ENCODE measurements around the gene ROR1.

The ROR1 gene

DNA sequence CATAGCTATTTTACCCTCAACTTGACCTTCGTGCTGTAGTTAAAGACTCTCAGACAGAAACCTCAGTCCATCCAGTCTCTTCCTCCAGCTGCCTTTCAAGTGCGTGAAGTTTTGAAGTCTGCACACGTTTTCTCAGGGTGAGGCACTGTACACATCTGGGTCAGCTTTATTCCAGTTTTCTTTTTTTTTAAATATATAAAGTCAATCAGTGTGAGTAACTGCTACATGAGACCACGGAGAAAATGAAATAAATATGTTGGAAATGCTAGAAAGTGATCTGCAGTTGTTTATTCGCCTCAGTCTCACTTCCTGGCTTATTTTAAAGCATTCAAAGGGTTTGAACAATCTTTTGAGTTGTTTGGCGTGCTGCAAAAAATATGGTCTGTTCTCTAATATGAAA is 135.7 kb downstream of the ROR1 start:
- H3K9ac ChIP-seq (ENCODE audit: low read depth, low read length): no peak overlapping the region
- peaks cover 52% of the 10 kb centered on the region for H3K4me1 ChIP-seq (ENCODE audit: control insufficient read depth, insufficient read depth, low read length)
- H3K4me3 ChIP-seq (ENCODE audit: low read depth, low read length): no peak overlapping the region
- H3K36me3 ChIP-seq (ENCODE audit: control insufficient read depth, insufficient read depth, low read length): no peaks in the 10 kb centered on the region
- H3K27me3 ChIP-seq (ENCODE audit: control insufficient read depth, insufficient read depth, low read length): no peaks in the 10 kb centered on the region
- no peaks in the 10 kb centered on the region for H3K9me3 ChIP-seq (ENCODE audit: control insufficient read depth, insufficient read depth, low read length)

DNA sequence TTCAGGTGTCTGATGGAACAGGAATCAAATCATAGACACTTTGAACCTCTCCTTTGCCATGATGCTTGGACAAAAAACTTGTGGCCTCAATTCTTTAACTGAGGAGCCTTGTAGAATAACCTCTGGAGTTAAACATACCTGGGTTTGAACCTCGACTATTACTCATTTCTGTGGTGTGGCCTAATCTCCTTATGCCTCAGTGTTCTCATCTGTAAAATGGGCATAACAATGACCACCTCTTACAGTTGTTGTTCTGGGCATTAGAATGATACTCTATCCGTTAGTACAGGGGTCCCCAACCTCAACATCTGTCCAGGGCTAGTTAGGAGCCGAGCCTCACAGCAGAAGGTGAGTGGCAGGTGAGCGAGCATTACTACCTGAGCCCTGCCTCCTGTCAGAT is 137.2 kb downstream of the ROR1 start:
- no peaks in the 10 kb centered on the region for H3K36me3 ChIP-seq (ENCODE audit: control insufficient read depth, insufficient read depth, low read length)
- peaks cover 53% of the 10 kb centered on the region for H3K4me1 ChIP-seq (ENCODE audit: control insufficient read depth, insufficient read depth, low read length)
- no peak overlapping the region for H3K4me3 ChIP-seq (ENCODE audit: low read depth, low read length)
- H3K9me3 ChIP-seq (ENCODE audit: control insufficient read depth, insufficient read depth, low read length): no peaks in the 10 kb centered on the region
- no peak overlapping the region for H3K9ac ChIP-seq (ENCODE audit: low read depth, low read length)
- H3K27me3 ChIP-seq (ENCODE audit: control insufficient read depth, insufficient read depth, low read length): no peaks in the 10 kb centered on the region

DNA sequence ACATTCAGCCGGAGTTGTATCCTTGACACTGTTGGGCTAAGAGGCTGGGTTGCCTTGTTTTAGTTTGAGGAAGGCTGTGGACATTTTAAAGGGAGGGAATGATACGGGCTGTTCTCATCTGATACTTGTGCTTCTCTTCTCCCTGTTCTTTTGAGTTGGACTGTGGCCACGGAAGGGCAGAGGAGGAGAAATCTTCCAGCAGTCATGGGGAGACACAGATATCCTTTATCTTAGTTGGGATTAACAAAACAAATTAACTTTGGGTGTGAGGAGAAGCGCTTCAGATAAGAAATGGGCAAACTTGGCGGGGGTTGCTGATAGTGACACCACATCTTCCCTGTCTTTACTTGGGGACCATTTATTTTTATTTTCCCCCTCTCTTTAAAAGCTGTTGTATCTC is 138.8 kb downstream of the ROR1 start:
- H3K9me3 ChIP-seq (ENCODE audit: control insufficient read depth, insufficient read depth, low read length): no peaks in the 10 kb centered on the region
- H3K4me3 ChIP-seq (ENCODE audit: low read depth, low read length): no peak overlapping the region
- H3K36me3 ChIP-seq (ENCODE audit: control insufficient read depth, insufficient read depth, low read length): no peaks in the 10 kb centered on the region
- H3K9ac ChIP-seq (ENCODE audit: low read depth, low read length): no peak overlapping the region
- H3K4me1 ChIP-seq (ENCODE audit: control insufficient read depth, insufficient read depth, low read length): peaks cover 38% of the 10 kb centered on the region
- no peaks in the 10 kb centered on the region for H3K27me3 ChIP-seq (ENCODE audit: control insufficient read depth, insufficient read depth, low read length)

DNA sequence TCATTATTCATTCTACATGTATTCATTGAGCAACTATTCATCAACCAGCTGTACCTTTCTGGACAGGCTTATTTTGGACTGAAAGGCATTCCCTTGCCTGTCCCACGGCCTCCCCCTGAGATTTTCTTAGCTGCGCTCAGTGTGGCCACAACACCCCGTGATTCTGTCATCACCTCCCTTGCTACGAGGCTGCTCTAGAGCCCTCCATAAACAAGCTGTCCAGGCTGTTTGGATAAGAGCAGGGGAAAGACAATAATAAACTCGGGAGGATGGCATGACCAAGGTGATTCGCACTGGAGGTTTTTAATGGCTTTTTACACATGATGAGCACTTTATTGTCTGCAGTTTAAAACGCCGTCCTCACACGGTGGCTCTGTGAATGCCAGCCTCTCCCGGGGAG is 139.7 kb downstream of the ROR1 start:
- Histone ChIP-seq H3K4me3 (ENCODE audit: low read depth, low read length) (no peak overlapping the region), H3K36me3 (ENCODE audit: control insufficient read depth, insufficient read depth, low read length) (no peaks in the 10 kb centered on the region), H3K9me3 (ENCODE audit: control insufficient read depth, insufficient read depth, low read length) (no peaks in the 10 kb centered on the region), H3K9ac (ENCODE audit: low read depth, low read length) (no peak overlapping the region), H3K27me3 (ENCODE audit: control insufficient read depth, insufficient read depth, low read length) (no peaks in the 10 kb centered on the region), H3K4me1 (ENCODE audit: control insufficient read depth, insufficient read depth, low read length) (peaks cover 38% of the 10 kb centered on the region)

DNA sequence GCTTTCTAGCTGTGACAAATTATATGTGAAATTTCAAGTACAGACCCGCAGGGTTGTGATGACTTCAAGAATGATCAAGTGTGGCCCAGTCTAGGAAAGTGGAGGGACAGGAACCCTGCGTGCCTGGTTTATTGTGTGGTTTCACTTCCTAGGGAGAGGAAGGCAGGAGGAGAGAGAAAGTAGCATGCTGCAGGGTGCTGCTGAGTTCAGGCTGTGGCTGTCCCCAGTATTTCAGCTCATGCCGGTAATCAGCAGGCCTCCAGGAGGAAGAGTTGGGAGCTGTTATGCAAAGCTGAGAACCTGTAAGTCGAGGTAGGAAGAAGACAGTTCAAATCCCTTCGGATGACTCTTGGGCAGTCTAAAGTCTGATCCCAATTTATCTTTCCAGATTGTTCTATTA is 140.4 kb downstream of the ROR1 start:
- H3K9me3 ChIP-seq (ENCODE audit: control insufficient read depth, insufficient read depth, low read length): no peaks in the 10 kb centered on the region
- no peak overlapping the region for H3K4me3 ChIP-seq (ENCODE audit: low read depth, low read length)
- no peaks in the 10 kb centered on the region for H3K27me3 ChIP-seq (ENCODE audit: control insufficient read depth, insufficient read depth, low read length)
- no peaks in the 10 kb centered on the region for H3K36me3 ChIP-seq (ENCODE audit: control insufficient read depth, insufficient read depth, low read length)
- peaks cover 32% of the 10 kb centered on the region for H3K4me1 ChIP-seq (ENCODE audit: control insufficient read depth, insufficient read depth, low read length)
- H3K9ac ChIP-seq (ENCODE audit: low read depth, low read length): no peak overlapping the region

DNA sequence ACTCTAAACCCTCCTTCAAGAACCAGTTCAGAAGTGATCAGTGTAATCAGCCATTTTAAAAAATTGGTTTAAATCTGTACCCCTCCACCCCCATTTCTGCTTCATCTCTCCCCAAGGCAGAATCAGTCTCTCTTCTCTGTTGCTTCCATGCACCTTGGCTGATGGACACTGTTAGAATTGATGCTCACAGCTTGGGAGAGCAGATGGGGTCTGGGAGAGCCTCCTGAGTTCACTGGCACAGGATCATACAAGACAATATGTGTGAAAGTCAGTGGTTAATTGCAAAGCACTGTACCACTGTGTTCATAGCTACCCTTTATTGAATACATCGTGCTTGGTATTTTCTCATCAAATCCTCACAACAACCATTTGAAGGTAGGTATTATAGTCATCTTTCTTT is 140.9 kb downstream of the ROR1 start:
- H3K4me1 ChIP-seq (ENCODE audit: control insufficient read depth, insufficient read depth, low read length): peaks cover 29% of the 10 kb centered on the region
- H3K9me3 ChIP-seq (ENCODE audit: control insufficient read depth, insufficient read depth, low read length): no peaks in the 10 kb centered on the region
- H3K9ac ChIP-seq (ENCODE audit: low read depth, low read length): no peak overlapping the region
- H3K4me3 ChIP-seq (ENCODE audit: low read depth, low read length): no peak overlapping the region
- H3K36me3 ChIP-seq (ENCODE audit: control insufficient read depth, insufficient read depth, low read length): no peaks in the 10 kb centered on the region
- H3K27me3 ChIP-seq (ENCODE audit: control insufficient read depth, insufficient read depth, low read length): no peaks in the 10 kb centered on the region

DNA sequence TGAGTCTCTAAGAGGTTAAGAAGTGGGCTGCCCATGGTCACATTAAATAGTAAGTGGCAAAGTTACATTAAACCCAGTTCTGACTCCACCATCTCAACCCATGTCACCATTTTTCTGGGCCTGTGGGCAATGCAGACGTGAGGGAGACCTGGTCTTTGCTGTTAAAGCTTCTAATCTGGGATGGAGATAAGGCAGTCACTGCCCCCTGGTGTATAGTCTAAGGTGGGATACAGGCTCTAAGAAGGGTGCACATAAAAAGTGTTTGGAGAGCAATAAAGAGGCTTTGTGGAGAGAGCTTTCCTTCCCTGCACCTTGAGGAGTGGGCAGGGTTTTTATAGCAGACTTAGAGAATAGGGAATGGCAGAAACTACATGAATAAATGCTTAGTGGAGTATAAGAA is 141.3 kb downstream of the ROR1 start:
- H3K27me3 ChIP-seq (ENCODE audit: control insufficient read depth, insufficient read depth, low read length): no peaks in the 10 kb centered on the region
- H3K4me3 ChIP-seq (ENCODE audit: low read depth, low read length): no peak overlapping the region
- H3K9me3 ChIP-seq (ENCODE audit: control insufficient read depth, insufficient read depth, low read length): no peaks in the 10 kb centered on the region
- H3K9ac ChIP-seq (ENCODE audit: low read depth, low read length): no peak overlapping the region
- no peaks in the 10 kb centered on the region for H3K36me3 ChIP-seq (ENCODE audit: control insufficient read depth, insufficient read depth, low read length)
- peaks cover 29% of the 10 kb centered on the region for H3K4me1 ChIP-seq (ENCODE audit: control insufficient read depth, insufficient read depth, low read length)

DNA sequence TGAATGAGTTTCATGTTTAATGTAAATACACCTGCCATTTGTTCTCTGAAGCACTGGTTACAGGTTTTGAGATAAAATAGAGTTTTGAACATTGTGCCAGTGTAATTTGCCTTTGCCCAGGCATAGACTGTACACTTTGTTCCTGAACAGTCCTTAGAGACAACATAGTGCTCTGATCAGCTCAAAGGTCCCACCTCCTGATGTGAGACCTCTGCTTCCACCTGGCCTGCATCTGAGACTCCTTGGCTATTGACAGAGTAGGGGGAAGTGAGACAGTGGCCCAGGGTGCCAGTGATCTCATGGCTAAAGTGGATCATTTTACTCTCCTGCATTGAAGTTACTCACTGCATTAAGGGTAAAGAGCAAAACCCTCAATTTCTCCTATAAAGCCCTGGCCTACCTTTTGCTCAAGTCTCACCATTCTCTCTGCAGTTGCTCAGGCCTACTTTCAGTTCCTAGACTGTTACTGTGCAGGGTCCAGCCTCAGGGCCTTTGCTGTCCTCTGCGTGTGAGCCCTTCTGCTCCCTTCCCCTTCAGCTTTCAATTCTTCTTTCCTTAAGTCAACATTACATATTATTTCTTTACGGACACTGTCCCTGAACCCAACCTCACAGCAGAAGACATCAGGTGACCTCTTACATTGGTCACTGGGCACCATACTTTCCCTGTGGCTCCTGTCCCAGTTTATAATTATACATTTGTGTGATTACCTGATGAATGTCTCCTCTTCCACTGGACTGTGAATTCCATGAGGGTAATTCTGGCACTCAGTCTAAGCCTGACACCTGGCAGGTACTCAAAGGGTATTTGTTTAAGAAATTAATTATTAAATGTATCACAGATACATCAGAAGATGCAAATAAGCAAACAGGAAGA is 142.9 kb downstream of the ROR1 start:
- Histone ChIP-seq H3K4me3 (ENCODE audit: low read depth, low read length) (no peak overlapping the region), H3K9ac (ENCODE audit: low read depth, low read length) (no peak overlapping the region), H3K4me1 (ENCODE audit: control insufficient read depth, insufficient read depth, low read length) (peaks cover 30% of the 10 kb centered on the region), H3K27me3 (ENCODE audit: control insufficient read depth, insufficient read depth, low read length) (no peaks in the 10 kb centered on the region), H3K36me3 (ENCODE audit: control insufficient read depth, insufficient read depth, low read length) (no peaks in the 10 kb centered on the region), H3K9me3 (ENCODE audit: control insufficient read depth, insufficient read depth, low read length) (no peaks in the 10 kb centered on the region)

DNA sequence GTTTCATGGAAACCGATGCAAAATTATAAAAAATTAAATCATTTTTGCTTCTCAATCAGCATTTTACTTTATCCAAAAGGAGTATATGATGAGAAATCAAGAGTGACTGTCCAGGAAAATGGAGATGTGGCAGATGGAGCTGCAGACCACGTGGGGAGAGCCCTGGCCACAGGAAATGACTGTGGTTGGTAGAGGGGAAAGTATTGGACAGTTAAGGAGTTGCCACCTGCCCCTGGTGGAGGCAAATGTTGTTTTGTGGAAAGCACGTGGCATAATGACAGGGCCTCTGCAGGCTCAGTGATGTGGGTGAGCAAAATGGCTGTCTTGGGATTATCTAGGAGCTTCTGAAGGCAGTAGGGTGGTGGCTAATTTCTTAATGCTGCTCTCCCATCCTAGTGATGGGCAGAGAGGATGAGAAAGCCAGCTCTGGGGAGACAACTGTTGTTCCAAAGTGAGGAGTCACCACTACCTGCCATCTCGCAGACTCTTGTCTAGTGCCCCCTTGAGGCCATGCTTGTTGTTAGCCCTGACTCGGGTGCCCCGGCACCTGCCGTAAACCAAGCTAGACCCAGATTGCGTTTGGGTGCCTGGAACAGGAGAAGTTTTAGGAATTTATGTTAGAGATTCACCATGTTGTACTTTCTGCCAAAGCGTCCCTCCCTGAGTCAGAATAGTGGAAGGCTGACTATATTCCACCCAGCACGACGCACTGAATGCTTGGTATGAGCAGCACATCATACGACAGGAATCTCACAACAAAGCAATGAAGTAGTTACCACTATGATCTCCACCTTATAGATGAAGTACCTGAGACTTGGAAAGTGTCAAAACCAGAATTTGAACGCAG is 144.0 kb downstream of the ROR1 start:
- no peaks in the 10 kb centered on the region for H3K27me3 ChIP-seq (ENCODE audit: control insufficient read depth, insufficient read depth, low read length)
- H3K9me3 ChIP-seq (ENCODE audit: control insufficient read depth, insufficient read depth, low read length): no peaks in the 10 kb centered on the region
- no peak overlapping the region for H3K4me3 ChIP-seq (ENCODE audit: low read depth, low read length)
- no peak overlapping the region for H3K9ac ChIP-seq (ENCODE audit: low read depth, low read length)
- H3K4me1 ChIP-seq (ENCODE audit: control insufficient read depth, insufficient read depth, low read length): peaks cover 23% of the 10 kb centered on the region
- H3K36me3 ChIP-seq (ENCODE audit: control insufficient read depth, insufficient read depth, low read length): no peaks in the 10 kb centered on the region

DNA sequence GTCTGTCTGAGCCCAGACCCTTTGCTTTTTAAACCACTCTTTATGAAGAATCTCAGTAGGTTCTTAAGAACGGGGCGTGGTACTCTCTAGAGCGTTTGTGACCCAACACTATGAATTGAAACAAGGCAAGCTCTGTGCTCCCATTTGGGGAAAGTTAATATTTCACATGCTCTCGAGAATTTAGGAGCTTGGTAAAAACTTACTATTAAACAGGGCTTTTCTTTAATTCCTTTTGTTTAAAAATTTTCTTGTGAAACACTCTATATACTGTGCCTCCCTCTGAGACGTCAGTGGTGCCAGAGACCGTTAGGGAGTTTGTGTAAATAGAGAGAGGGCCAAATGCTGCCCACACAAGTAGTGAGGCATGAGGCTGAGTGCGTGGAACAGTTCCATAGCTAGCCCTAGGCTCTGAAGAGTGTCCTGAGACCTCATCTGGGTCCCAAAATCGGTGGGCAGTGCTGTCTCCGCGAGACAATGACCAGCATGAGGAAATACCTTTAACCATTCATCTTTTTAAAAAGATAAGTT is 144.7 kb downstream of the ROR1 start:
- H3K9ac ChIP-seq (ENCODE audit: low read depth, low read length): no peak overlapping the region
- H3K36me3 ChIP-seq (ENCODE audit: control insufficient read depth, insufficient read depth, low read length): no peaks in the 10 kb centered on the region
- peaks cover 23% of the 10 kb centered on the region for H3K4me1 ChIP-seq (ENCODE audit: control insufficient read depth, insufficient read depth, low read length)
- no peaks in the 10 kb centered on the region for H3K27me3 ChIP-seq (ENCODE audit: control insufficient read depth, insufficient read depth, low read length)
- H3K9me3 ChIP-seq (ENCODE audit: control insufficient read depth, insufficient read depth, low read length): no peaks in the 10 kb centered on the region
- no peak overlapping the region for H3K4me3 ChIP-seq (ENCODE audit: low read depth, low read length)

DNA sequence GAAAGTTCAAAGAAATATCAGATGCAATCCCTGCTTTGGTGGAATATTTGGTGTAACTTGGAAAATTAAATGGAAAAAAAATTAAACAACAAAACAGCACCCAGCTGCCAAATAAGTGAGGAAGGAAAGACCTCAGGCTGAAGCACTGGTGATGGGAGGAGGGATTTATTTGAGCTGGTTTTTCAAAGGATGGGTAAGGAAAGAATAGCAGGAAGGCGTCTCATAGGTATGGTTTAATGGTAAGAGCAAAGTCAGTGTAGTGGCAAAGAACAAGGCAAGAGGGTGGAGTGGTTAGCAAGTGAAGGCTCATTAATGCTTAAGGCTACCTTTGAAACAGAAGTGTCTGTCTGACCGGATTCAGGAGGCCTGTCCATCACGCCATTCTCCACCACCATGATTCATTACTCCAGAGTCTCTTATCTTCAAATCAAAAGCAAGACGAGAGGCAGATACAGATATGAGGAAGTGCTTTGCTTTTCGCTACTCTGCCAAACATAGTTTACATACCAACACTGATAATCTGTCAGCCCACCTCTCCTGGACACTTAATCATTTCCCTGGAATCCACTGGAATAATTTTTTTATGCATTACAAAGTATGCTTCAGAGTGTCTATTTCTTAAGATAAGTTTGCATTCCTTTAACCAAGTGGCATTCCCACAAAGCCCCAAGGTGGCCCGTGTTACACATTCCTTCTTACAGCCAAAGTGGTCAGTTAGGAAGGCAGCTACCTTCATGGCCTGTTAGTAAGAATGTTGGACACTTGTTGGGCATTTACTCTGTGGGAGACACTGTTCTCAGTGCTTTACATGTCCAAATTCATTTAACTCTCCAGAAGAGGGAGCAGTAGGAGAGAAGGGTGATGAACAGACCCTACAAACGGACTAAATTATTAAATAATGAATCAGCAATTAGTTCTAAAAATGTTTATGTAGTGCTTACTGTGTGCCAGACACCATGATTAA is 146.6 kb downstream of the ROR1 start:
- Histone ChIP-seq H3K4me1 (ENCODE audit: control insufficient read depth, insufficient read depth, low read length) (peaks cover 12% of the 10 kb centered on the region), H3K36me3 (ENCODE audit: control insufficient read depth, insufficient read depth, low read length) (no peaks in the 10 kb centered on the region), H3K9me3 (ENCODE audit: control insufficient read depth, insufficient read depth, low read length) (no peaks in the 10 kb centered on the region), H3K9ac (ENCODE audit: low read depth, low read length) (no peak overlapping the region), H3K4me3 (ENCODE audit: low read depth, low read length) (no peak overlapping the region), H3K27me3 (ENCODE audit: control insufficient read depth, insufficient read depth, low read length) (no peaks in the 10 kb centered on the region)
